ENCODE measurements around the gene TSPAN18. TPM values are rescaled to one million over a fixed set of nuclear protein-coding genes. Genes with fewer than 3 reads are reported as not detected.
A peak's percentile ranks its signal among the peaks of the same experiment; 100 is the strongest.

The TSPAN18 gene
- total RNA-seq, 1 experiment from 2014 or later, result 13.3 TPM

- no peak for DNase-seq (ENCODE audit: low spot score)
- in situ Hi-C loops (cut with HindIII; ENCODE audit: low sequenced_read_pairs), result no loop called here
Observed at GRCh38 chr11:44915004-44915403, 188.2 kb downstream of the TSPAN18 start.

- no peak for DNase-seq (ENCODE audit: low spot score)
- in situ Hi-C loops (cut with HindIII; ENCODE audit: low sequenced_read_pairs), result no loop called here
Observed at GRCh38 chr11:44915621-44916020, 188.9 kb downstream of the TSPAN18 start.

DNA sequence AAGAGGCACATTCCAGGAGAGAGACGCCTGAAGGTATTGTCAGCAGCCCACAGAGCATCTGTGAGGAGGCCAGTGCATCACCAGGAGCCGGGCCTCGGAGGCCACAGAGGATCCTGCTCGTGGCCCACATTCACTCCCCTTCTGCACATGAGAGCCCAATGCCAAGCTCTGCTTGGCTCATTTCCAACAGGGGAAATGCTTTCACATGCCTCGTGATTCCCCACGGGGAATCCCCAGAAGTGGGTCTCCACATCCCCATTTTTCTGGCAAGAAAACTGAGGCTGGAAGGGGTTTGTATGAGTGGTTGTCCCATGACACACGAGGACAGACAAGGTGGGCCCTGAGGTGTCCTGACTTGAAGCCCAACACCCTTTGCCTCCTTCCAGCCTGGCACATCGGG lies 189.6 kb downstream of the TSPAN18 start:
- no peak for DNase-seq (ENCODE audit: low spot score)
- in situ Hi-C loops (cut with HindIII; ENCODE audit: low sequenced_read_pairs), result no loop called here

DNA sequence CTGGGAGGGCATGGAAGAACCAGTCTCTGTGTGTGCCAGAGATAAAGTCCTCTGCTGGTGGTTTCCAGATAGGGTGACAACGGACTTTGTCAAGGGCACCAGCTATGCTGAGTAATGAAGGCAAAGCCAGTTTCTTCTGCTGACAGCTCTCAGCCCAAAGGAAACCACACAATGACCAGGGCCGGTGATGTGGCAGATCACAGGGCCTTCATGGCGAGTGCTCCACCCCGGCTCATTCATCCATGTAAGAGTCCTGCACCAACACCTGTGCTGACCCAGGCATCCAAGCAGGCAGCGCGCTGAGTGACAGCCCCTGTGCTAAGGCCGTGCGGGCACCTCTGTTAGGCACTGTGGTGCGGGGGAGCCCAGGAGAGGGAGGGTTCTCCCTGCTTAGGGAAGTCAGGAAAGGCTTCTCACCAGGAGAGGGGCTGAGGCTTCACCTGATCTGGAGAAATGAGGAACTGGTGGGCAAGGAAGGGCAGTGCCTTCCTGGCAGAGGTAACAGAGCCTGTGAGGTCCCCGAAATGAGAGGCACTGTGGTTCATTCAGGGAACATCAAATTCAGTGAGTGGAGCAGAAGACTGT lies 190.1 kb downstream of the TSPAN18 start:
- in situ Hi-C loops (cut with HindIII; ENCODE audit: low sequenced_read_pairs), result no loop called here
- peak; percentile 61 for DNase-seq (ENCODE audit: low spot score)

DNA sequence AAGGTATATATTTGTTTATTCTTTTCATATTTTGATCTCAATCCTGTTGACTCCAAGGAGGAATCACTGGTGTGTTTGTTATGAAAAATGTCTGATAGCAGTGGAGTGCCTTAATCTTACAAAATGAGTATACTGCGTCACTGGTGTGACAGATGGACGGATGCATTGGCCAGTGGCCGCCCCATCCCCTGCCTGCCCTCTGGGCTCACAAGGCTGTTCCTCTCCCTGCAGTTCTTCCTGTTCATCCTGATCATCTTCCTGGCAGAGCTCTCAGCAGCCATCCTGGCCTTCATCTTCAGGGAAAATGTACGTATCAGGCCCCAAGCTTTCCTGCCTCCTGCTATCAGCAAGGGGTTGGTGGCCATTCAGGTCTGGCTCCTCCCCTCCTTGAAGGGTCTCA lies 191.0 kb downstream of the TSPAN18 start:
- DNase-seq (ENCODE audit: low spot score), result peak; percentile 90

GRCh38 chr11:44920451-44920850 lies 193.7 kb downstream of the TSPAN18 start:
- DNase-seq (ENCODE audit: low spot score), result no peak
- in situ Hi-C loops (cut with HindIII; ENCODE audit: low sequenced_read_pairs), result no loop called here

More for the DNA sequence above, 191.0 kb downstream of the TSPAN18 start:
- in situ Hi-C loops (cut with HindIII; ENCODE audit: low sequenced_read_pairs), result no loop called here

- no peak for DNase-seq (ENCODE audit: low spot score)
- in situ Hi-C loops (cut with HindIII; ENCODE audit: low sequenced_read_pairs), result no loop called here
Observed at GRCh38 chr11:44923115-44923514, 196.4 kb downstream of the TSPAN18 start.

DNA sequence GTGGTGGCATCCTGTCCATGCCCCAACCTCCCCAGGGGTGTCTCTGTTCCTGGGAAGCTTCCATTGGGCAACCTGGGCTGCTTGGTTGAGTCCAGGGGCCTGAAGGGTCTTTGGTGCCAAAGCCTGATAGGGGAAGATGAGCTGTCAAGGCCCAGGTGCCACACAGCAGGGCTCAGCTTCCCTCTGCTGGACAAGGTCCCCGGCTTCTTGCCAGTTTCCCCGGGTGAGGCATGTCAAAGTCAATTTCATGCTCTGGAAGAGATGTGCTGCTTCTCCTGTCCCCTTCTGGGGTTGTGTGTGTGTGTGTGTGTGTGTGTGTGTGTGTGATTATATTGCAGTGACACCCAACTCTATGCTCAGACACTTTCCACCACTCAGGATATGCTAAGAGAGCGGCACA lies 197.0 kb downstream of the TSPAN18 start:
- in situ Hi-C loops (cut with HindIII; ENCODE audit: low sequenced_read_pairs), result no loop called here
- peak; percentile 94 for DNase-seq (ENCODE audit: low spot score)

- in situ Hi-C loops (cut with HindIII; ENCODE audit: low sequenced_read_pairs), result no loop called here
- no peak for DNase-seq (ENCODE audit: low spot score)
Observed at GRCh38 chr11:44926036-44926435, 199.3 kb downstream of the TSPAN18 start.

GRCh38 chr11:44927174-44927661 lies 200.5 kb downstream of the TSPAN18 start:
- peak; percentile 90 for DNase-seq (ENCODE audit: low spot score)
- in situ Hi-C loops (cut with HindIII; ENCODE audit: low sequenced_read_pairs), result no loop called here

GRCh38 chr11:44928144-44928543 lies 201.4 kb downstream of the TSPAN18 start:
- in situ Hi-C loops (cut with HindIII; ENCODE audit: low sequenced_read_pairs), result no loop called here
- no peak for DNase-seq (ENCODE audit: low spot score)

- in situ Hi-C loops (cut with HindIII; ENCODE audit: low sequenced_read_pairs), result no loop called here
- DNase-seq (ENCODE audit: low spot score), result no peak
Observed at GRCh38 chr11:44928816-44929215, 202.1 kb downstream of the TSPAN18 start.

DNA sequence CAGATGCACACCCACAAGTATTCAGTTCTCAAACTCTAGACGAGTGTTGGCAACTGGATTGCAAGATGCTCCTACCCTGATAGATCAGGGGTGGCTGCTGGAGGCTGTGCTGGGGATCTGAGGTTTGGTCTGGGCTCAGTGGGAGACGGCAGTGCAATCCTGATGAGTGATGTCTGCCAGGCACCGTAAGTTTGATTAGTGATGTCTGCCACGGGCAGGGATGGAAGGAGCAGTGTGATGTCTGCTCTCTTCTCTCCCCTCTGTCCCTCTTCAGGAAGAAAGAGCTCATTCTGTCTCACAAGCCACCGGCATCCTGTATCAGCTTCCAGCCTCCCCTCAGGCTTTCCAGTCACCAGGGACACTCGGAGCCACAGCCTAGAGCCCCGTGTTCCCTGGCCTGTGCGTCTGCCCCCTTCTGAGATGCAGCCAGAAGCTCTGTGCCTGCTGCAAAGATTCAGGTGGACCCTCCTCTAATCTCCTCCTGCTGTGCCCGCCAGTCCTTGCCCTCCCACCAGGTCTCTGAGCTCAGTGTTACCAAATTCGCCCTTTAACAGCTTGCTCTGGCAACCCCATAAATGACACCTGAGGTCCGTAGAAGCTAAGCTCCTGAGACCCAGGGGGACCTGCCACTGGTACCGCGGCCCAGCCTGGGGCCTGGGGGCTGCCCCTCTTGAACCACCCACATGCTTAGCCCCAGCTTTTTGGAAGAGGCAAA lies 204.0 kb downstream of the TSPAN18 start:
- no peak for DNase-seq (ENCODE audit: low spot score)
- in situ Hi-C loops (cut with HindIII; ENCODE audit: low sequenced_read_pairs), result no loop called here

DNA sequence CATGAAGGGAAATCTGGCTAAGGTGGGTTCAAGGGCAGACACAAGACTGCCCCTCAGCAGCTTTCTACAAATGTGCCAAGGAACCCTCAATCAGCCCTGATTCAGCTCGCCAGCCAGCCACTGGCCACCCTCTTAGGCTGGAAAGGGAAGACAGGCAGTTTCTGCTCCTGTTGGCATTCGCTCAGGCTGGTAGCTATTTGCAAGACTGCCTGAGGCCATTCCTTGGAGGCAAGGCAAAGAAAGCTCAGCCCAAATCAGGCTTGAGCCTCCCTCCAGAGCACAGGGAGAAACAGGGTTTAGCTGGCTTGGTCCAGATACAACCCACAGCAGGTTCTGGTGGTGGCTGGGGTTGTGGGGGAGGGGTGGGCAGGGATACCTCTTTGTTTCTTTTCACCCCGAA lies 204.7 kb downstream of the TSPAN18 start:
- in situ Hi-C loops (cut with HindIII; ENCODE audit: low sequenced_read_pairs), result no loop called here
- peak; percentile 32 for DNase-seq (ENCODE audit: low spot score)

GRCh38 chr11:44934110-44934509 lies 207.3 kb downstream of the TSPAN18 start:
- no peak for DNase-seq (ENCODE audit: low spot score)
- in situ Hi-C loops (cut with HindIII; ENCODE audit: low sequenced_read_pairs), result no loop called here

- in situ Hi-C loops (cut with HindIII; ENCODE audit: low sequenced_read_pairs), result no loop called here
- no peak for DNase-seq (ENCODE audit: low spot score)
Observed at GRCh38 chr11:44934735-44935250, 208.0 kb downstream of the TSPAN18 start.

GRCh38 chr11:44936525-44936924 lies 209.8 kb downstream of the TSPAN18 start:
- in situ Hi-C loops (cut with HindIII; ENCODE audit: low sequenced_read_pairs), result no loop called here
- peak; percentile 84 for DNase-seq (ENCODE audit: low spot score)

- in situ Hi-C loops (cut with HindIII; ENCODE audit: low sequenced_read_pairs), result no loop called here
- no peak for DNase-seq (ENCODE audit: low spot score)
Observed at GRCh38 chr11:44936951-44937543, 210.3 kb downstream of the TSPAN18 start.

DNA sequence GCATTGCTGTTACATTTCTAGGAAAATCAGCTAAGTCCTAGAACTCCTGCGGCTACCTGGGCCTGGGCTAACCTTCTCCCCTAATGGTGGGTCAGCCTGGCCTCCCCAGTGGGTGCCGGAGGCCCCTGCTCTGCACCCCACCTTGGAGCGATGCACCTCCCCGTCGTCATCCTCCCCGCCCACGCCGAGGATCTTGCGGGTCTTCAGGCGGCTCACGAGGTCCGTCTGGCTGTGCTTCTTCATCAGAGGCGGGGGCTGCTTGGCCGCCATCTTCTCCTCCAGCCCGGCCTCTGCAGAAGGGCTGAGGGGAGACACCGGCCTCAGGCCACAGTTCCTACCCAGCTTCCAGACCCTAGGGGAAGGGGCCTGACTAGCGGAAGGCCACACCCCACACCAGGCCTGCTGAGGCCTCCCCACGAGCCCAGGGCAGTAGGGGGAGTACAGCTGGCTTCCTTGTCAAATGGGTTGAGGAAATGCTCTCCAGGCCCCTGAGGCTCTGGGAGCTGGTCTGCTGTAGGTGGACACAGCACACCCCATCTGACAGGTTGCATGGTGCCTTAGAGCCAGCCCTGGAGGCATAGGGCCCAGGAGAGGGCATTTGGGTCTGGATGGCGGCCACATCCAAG lies 211.4 kb downstream of the TSPAN18 start:
- DNase-seq (ENCODE audit: low spot score), result no peak
- in situ Hi-C loops (cut with HindIII; ENCODE audit: low sequenced_read_pairs), result no loop called here

Data from G401 (cell line).